GM18511 (cell line): ENCODE measurements around the gene ASB17.
"Not testable (repeated sequence)": the region's sequence is repeated elsewhere in the genome, so short reads cannot be mapped to it uniquely, and the experiment has no call there.

Experiments
- ATAC-seq: cut with Tn5 transposase; IDR thresholded peaks from one replicate; pipeline ENCODE4 v1.9.1; 2021; ENCODE audit warnings: mild to moderate bottlenecking, moderate library complexity; ENCODE audit not compliant: unreplicated experiment

The ASB17 gene, protein sequence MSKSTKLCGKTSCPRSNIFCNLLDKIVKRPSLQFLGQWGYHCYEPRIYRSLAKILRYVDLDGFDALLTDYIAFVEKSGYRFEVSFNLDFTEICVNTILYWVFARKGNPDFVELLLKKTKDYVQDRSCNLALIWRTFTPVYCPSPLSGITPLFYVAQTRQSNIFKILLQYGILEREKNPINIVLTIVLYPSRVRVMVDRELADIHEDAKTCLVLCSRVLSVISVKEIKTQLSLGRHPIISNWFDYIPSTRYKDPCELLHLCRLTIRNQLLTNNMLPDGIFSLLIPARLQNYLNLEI

DNA sequence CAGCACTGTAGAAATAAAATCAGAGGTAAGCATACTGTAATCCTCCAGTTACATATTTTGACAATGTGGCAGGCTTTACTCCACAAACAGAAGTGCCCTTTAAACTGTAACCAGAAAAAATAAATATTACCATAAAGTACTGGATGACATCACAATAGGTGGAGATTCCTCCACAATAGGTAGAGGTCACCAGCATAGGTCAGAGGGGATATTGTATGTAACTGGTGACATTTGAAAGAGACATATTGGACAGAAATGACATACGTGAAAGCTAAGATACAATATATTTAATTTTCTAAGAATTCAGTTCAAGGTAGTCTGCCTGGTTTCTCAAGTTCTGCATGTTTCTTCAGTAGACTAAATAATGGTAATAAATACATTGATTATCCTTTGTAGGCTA, at the start of gene ASB17:
Gene ASB17 (minus strand): TSS at position 101 of the 400 bp plus-strand sequence. CDS start 113 bp downstream, outside the sequence.
- ATAC-seq = no peak

- ATAC-seq = peak; percentile 55
Measured at GRCh38 chr1:75980972-75981897, 49.0 kb upstream of the ASB17 start.

GRCh38 chr1:75970631-75971030, 38.4 kb upstream of the ASB17 start:
- ATAC-seq = no peak

DNA sequence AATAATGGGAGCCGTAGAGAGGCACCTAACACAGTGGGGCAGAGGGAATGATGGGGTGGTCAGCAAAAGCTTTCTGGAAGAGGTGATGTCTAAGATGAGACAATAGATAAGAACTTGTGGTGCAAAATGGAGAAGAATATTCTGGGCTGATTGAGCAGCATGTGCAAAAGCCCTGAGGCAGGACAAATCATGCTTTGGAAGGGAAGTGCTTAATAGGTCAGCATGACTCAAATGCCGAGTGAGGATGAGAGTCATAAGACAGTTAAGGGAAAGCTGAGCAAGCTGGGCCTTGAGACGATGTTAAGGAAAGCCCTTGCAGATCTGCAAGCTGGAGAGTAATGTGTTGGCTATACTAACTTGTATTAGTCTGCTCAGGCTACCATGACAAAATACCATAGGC, 37.3 kb upstream of the ASB17 start:
- ATAC-seq = no peak

GRCh38 chr1:75967719-75968118, 35.5 kb upstream of the ASB17 start:
- no peak for ATAC-seq

DNA sequence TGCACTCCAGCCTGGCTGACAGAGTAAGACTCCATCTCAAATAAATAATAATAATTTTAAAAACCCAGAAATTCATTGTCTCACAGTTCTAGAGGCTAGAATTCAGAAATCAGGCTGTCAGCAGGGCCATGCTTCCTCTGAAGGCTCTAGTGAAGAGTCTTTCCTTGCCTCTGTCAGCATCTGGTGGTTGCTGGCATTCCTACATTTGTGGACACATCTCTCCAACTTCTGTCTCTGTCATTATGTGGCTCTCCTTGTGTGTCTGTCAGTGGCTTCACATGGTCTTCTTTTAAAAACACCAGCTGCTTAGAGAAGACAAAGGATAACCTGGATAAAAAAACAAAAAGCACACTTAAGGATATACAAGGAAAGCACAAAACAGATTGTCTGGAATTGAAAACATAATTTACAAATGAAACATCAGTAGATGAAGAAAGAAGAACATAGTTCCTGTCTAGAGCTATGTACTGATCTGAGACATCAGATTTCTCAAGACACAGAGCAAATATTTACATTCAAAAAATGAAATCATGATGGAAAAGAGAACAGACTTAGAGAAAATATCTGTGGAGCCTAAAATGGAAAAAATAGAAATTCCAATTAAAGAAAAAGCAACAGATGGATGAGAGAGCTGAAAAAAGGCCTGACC, 32.7 kb upstream of the ASB17 start:
- ATAC-seq = no peak

GRCh38 chr1:75964110-75964759, 32.0 kb upstream of the ASB17 start:
- ATAC-seq = not testable (repeated sequence)

GRCh38 chr1:75954586-75954985, 22.4 kb upstream of the ASB17 start:
- ATAC-seq = no peak

GRCh38 chr1:75953461-75953860, 21.3 kb upstream of the ASB17 start:
- no peak for ATAC-seq

DNA sequence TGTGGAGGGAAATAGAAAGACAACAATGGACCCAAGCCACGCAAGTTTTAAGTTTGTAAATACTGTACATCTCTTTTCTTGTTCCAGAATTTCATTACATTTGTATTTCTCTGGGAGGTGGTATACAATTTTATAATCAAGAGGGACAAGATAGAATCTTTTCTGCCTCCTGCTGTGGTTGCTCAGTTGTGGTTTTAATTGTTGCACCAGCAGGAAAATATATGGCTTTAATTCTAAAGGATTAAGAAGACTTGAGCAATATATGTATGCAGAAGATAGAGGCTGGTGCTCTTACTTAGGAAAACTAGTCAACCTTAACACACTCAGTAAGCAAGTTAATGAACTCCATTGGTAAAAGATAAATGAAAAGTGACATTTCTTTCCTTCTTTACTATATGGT, 19.8 kb upstream of the ASB17 start:
- ATAC-seq = no peak

DNA sequence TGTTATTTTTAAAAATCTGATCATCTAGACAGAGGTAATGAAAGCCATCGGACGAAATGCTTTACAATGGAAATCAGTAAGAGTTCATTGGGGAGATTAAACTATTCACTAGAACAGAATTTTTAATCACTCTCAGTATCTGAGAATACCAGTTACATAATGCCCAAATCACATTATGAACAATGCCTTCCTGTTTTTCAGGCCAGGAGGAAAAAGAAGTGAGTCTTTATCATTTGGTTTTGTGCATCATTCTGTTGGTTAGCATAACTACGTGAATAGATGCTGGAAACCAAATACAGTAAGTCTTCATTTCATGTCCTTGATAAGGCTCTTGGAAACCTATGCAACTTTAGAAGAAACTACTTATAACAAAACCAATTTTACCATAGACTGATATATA, 18.0 kb upstream of the ASB17 start:
- no peak for ATAC-seq

DNA sequence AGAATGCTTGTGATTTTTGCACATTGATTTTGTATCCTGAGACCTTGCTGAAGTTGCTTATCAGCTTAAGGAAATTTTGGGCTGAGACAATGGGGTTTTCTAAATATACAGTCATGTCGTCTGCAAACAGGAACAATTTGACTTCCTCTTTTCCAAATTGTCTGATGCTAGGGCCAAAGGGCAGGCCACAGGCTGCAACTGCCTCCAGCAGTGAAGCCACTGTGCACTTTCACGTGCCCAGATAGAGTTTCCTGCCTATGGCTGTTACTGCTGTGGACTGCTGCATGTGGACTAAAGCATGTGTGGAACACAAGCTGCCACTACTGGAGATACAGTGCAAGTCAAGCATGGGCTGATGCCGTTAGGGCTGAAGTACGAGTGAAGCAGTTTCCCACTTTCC, 10.8 kb upstream of the ASB17 start:
- peak; percentile 75 for ATAC-seq

- ATAC-seq = peak; percentile 75
Measured at GRCh38 chr1:75937034-75937433, 4.8 kb upstream of the ASB17 start.

- ATAC-seq = no peak
Measured at GRCh38 chr1:75922698-75923097, 9.5 kb downstream of the ASB17 start.

- ATAC-seq = no peak
Measured at GRCh38 chr1:75916834-75917233, 15.4 kb downstream of the ASB17 start.

DNA sequence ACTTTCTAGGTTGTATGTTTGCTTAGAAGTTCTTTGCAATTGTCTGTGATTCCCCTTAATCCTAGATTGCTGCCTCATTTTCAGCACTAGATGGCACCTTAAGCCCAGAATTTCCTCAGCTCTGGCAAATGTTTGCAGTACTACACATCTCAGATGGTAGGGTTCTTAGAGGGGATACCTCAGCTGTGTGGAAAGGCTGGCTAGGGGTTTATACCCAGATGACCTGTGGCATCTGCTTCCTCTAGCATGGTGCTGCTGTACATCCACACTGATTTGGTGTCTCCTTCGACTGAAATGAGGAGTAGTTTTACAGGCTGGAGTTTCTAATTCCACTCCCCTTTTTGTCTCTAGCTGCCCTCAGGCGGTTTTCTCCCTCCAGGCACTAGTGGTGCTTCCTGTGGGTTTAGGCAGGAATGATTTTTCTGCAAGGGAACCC, 23.5 kb downstream of the ASB17 start:
- ATAC-seq = peak; percentile 90

- no peak for ATAC-seq
Measured at GRCh38 chr1:75901371-75901770, 30.8 kb downstream of the ASB17 start.

DNA sequence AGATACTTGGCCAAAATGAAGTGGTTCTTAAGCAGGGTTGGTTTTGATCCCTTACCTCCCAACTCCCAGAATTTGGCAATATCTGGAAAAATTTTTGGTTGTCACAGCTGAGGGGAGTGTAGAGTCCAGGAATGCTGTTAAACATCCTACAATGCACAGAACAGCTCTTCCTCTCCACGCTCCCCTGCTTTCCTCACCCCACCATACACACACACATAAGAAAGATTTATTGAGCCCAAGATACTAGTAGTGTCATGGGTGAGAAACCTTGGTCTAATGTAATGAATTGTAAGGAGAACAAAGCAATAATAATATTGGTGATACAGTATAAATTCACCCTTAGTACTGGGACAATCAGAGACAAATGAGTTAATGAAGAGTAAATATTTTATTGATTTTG, 47.8 kb downstream of the ASB17 start:
- ATAC-seq = no peak

- ATAC-seq = no peak
Measured at GRCh38 chr1:75879985-75880384, 52.2 kb downstream of the ASB17 start.

DNA sequence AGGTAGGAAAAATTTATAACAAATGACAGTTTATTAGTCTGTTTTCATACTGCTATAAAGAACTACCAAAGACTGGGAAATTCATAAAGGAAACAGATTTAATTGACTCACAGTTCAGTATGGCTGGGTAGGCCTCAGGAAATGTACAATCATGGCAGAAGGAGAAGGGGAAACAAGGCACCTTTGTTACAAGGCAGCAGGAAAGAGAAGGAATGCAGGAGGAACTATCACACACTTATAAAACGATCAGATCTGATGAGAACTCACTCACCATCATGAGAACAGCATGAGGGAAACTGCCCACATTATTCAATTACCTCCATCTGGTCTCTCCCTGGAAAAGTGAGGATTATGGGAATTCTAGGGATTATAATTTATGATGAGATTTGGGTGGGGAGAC, 61.3 kb downstream of the ASB17 start:
- no peak for ATAC-seq
